GM12875 (cell line): ENCODE results near the gene UBE2B.
A peak's percentile ranks its signal among the peaks of the same experiment; 100 is the strongest.
"Not testable (repeated sequence)": the region's sequence is repeated elsewhere in the genome, so short reads cannot be mapped to it uniquely, and the experiment has no call there.

ENCODE experiments used
- H3K4me3 ChIP-seq: one replicate; pipeline ENCODE4 v1.5.1; 2011; ENCODE audit warnings: low read depth, low read length, control low read depth
- TF ChIP-seq, protein P1 (sequence below): IDR thresholded peaks from 2 replicates; pipeline ENCODE4 v1.5.1; 2011; ENCODE audit warnings: low read depth, mild to moderate bottlenecking, control low read depth, inconsistent platforms, low read length, moderate library complexity, borderline replicate concordance; ENCODE audit not compliant: insufficient read depth

Gene UBE2B

DNA sequence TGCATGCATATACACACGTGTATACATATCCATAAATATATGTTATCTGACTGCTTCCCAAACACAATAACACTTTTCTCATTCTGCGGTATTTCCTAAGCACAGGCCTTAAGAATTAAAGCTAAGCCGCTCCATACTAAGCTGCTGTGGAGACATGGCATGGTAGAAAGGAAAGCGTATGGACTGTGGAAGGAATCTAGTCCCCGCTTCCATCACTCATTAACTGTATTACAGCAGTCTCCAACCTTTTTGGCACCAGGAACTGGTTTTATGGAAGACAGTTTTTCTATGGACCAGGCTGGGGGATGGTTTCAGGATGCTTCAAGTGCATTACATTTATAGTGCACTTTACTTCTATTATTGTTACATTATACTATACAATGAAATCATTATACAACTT, 15.7 kb upstream of the UBE2B start:
- TF ChIP-seq, protein P1, sequence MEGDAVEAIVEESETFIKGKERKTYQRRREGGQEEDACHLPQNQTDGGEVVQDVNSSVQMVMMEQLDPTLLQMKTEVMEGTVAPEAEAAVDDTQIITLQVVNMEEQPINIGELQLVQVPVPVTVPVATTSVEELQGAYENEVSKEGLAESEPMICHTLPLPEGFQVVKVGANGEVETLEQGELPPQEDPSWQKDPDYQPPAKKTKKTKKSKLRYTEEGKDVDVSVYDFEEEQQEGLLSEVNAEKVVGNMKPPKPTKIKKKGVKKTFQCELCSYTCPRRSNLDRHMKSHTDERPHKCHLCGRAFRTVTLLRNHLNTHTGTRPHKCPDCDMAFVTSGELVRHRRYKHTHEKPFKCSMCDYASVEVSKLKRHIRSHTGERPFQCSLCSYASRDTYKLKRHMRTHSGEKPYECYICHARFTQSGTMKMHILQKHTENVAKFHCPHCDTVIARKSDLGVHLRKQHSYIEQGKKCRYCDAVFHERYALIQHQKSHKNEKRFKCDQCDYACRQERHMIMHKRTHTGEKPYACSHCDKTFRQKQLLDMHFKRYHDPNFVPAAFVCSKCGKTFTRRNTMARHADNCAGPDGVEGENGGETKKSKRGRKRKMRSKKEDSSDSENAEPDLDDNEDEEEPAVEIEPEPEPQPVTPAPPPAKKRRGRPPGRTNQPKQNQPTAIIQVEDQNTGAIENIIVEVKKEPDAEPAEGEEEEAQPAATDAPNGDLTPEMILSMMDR: no peak

DNA sequence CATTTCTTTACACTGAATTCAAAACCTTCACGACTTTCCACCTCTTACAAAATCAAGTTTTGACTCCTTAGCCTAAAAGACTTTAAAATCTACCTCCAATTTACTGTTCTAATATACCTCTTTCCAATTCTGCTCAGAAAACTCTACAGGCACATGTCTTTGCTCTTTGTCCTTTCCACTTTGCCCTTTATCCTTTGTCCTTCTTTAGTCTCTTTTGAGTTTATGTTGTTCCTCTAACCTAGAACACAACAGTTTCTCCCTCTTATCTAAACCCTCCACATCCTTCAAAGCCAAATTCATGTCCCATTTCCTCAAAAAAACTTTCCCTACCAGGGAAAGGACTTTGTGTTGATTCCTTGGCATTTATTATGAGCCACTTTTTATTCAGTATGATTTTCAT, 5.8 kb upstream of the UBE2B start:
- H3K4me3 ChIP-seq: no peak overlapping the region
- TF ChIP-seq, protein P1: no peak

More for the DNA sequence above, 15.7 kb upstream of the UBE2B start:
- no peak overlapping the region for H3K4me3 ChIP-seq

DNA sequence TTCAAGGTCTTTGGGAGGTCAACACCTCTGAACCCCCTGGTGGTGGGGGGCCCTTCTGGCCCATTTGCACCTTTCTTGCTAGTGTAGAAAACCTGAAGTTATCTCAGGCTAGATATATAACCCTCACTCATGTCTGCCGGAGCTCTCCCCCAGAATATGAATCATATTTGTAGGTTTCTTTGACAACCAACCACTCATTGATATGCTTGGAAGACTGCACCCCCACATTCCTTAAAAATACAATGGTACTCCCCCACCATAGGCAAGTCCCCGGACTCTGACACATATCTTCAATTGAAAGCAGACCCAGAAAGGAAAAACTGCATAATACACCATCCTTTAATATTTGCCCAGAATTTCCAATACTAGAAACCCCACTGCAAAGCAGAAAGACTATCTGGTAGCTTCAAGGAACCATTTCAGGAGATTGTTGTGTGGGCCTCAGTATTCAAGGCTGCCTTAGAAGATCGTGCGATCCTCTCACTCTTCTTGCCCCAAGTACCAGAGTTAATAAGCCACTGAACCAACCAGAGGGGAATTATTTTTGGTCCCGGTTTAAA, 978 bp upstream of the UBE2B start:
- peak overlapping the region; percentile 48 for H3K4me3 ChIP-seq
- TF ChIP-seq, protein P1: no peak

DNA sequence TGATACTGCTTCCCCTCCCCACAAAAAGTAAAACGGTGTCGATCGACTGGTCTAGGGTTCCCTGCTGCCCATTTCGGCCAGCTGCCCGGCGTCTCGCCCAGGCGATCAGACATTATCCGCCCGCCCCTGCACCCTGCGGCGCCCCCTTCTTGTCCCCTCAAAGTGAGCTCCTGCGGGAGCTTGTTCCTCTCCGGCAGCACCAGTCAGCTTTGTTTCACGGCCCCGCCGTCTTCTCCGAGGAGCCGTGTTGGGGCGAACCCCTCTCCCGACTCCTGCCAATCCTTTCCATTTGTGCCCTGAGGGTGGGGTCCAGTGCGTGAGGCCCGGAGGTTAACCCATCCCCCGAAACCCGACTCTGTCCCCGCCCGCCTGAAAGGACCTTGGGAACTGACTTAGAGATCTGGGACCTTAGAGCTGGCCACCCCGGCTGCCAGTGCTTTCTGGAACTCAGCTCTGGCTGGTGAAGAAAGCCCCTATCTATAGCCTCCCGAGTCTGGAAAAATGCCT, 518 bp downstream of the UBE2B start:
- TF ChIP-seq, protein P1: no peak
- peak overlapping the region; percentile 80 for H3K4me3 ChIP-seq

DNA sequence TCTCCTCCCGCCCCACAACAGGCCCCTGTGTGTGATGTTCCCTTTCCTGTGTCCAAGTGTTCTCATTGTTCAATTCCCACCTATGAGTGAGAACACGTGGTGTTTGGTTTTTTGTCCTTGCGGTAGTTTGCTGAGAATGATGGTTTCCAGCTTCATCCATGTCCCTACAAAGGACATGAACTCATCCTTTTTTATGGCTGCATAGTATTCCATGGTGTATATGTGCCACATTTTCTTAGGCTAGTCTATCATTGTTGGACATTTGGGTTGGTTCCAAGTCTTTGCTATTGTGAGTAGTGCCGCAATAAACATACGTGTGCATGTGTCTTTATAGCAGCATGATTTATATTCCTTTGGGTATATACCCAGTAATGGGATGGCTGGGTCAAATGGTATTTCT, 2.3 kb downstream of the UBE2B start:
- not testable (repeated sequence) for H3K4me3 ChIP-seq

DNA sequence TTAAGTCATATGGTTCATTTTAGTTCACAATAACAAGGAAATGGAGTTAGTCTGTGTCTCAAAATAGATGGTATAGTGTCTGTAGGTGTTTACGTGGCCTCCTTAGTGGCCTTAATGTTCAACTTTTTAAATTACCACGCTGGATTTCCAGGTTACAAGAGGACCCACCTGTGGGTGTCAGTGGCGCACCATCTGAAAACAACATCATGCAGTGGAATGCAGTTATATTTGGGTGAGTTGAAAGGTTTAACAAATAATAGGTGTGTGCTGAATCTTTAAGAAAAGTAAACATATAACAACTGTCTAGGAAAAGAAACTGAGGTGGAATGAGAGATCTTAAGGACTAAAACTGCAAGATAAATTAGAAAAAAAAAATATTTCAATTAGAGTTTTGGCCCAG, 2.9 kb downstream of the UBE2B start:
- H3K4me3 ChIP-seq: no peak overlapping the region
- TF ChIP-seq, protein P1: no peak

DNA sequence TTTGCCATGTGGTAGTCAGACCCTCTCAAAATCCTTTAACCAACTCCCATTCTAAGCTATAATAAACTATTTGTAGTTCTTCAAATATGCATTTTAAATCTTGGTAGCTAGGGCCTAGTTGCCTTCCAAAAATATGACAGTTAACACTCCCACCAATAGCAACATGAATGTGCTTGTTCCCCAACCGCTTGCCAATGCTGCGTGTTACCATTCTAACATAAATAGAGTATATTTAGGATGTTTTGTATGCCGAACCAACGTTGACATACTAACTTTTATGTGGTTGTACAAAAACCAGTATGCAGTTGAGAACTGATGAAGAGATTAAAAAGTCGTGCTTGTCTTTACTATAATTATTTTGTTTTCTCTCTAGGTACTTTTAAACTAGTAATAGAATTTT, 9.0 kb downstream of the UBE2B start:
- TF ChIP-seq, protein P1: no peak

DNA sequence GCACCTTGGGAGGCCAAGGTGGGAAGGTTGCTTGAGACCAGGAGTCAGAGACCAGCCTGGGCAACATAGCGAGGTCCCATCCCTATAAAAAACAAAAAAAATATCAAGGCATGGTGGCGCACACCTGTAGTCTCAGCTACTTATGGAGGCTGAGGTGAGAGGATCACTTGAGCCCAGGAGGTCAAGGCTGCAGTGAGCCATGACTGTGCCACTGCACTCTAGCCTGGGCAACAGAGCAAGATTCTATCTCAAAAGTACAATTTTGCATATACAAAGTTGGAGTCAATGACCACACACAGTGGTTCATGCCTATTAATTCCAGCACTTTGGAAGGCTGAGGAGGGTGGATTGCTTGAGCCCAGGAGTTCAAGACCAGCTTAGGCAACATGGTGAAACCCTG, 10.8 kb downstream of the UBE2B start:
- not testable (repeated sequence) for H3K4me3 ChIP-seq

More for the DNA sequence above, 9.0 kb downstream of the UBE2B start:
- H3K4me3 ChIP-seq: no peak overlapping the region
